HepG2 (cell line): ENCODE data around the gene HLCS. TPM values are rescaled to one million over a fixed set of nuclear protein-coding genes. Genes with fewer than 3 reads are reported as not detected.

ENCODE experiments used
- GPN1 ChIP-seq: sonication (generic); formaldehyde crosslinking; IDR thresholded peaks from 2 replicates; pipeline ENCODE4 v1.5.1; 2020; ENCODE audit warnings: missing genetic modification reagents, borderline replicate concordance
- NR2F2 ChIP-seq: IDR thresholded peaks from 2 replicates; pipeline ENCODE4 v1.6.1; 2012; ENCODE audit warnings: low read depth, inconsistent platforms, borderline replicate concordance
- PLRG1 ChIP-seq: fragments of 450-650 bp; conservative IDR thresholded peaks from 2 replicates; pipeline ENCODE4 v1.6.1; 2016
- RAD51 ChIP-seq: fragments of 450-650 bp; IDR thresholded peaks from 2 replicates; pipeline ENCODE4 v1.6.1; 2016; ENCODE audit warnings: borderline replicate concordance
- RORA ChIP-seq: sonication (generic); formaldehyde crosslinking; IDR thresholded peaks from 2 replicates; pipeline ENCODE4 v1.5.0; 2020; ENCODE audit warnings: mild to moderate bottlenecking, missing genetic modification reagents, moderate library complexity
- TOPORS ChIP-seq: sonication (generic); formaldehyde crosslinking; IDR thresholded peaks from 2 replicates; pipeline ENCODE4 v1.8.0; 2023; ENCODE audit warnings: mild to moderate bottlenecking, missing genetic modification reagents
- ZNF557 ChIP-seq: sonication (generic); formaldehyde crosslinking; IDR thresholded peaks from 2 replicates; pipeline ENCODE4 v1.4.0; 2020; ENCODE audit warnings: missing genetic modification reagents
- polyA plus RNA-seq, 8 experiments: library from polyadenylated mRNA; depleted of rRNA in 3 of 8; stranded (reverse) in 7 of 8; unstranded in 1 of 8; fragments of >200 nt; fragmentation: Illumina TruSeq in 4 of 8; extraction: Trizol in 4 of 8; gene quantifications; 2 replicates each; pipeline versions ENCODE4 v1.2.1 to v1.2.3, GENCODE V29; 2011 to 2016; ENCODE audit warnings: low read depth in 4 of 8, missing spikeins in 1 of 8, mixed read lengths in 1 of 8; ENCODE audit not compliant: insufficient read depth in 1 of 8
- total RNA-seq, 5 experiments: library from RNA; depleted of rRNA; stranded (reverse); fragments of >200 nt; fragmentation: Illumina TruSeq; extraction: Trizol; gene quantifications; 2 replicates each; pipeline ENCODE4 v1.2.3, GENCODE V29; 2016; ENCODE audit warnings: low read depth in 1 of 5
- TF ChIP-seq, protein P1 (sequence below): fragments of 450-650 bp; IDR thresholded peaks from 2 replicates; pipeline ENCODE4 v1.6.1; 2017
- TF ChIP-seq, protein P2 (sequence below): sonication (generic); formaldehyde crosslinking; IDR thresholded peaks from 2 replicates; pipeline ENCODE4 v1.4.0; 2020; ENCODE audit warnings: mild to moderate bottlenecking, missing genetic modification reagents, borderline replicate concordance

HLCS gene
- total and polyA plus RNA-seq, 2 of the 13 experiments (the other 11 are each of a cell fraction or from before 2014, with no cell fraction given), result 7.9 to 12.3 TPM

GRCh38 chr21:36987845-36988244 lies 21.4 kb upstream of the HLCS start (continued):
- TF ChIP-seq NR2F2 (no peak), RAD51 (no peak), RORA (CRISPR knock-in tag) (no peak), GPN1 (CRISPR knock-in tag) (no peak), TOPORS (CRISPR knock-in tag) (no peak), ZNF557 (CRISPR knock-in tag) (no peak), PLRG1 (no peak)
- TF ChIP-seq, protein P1, sequence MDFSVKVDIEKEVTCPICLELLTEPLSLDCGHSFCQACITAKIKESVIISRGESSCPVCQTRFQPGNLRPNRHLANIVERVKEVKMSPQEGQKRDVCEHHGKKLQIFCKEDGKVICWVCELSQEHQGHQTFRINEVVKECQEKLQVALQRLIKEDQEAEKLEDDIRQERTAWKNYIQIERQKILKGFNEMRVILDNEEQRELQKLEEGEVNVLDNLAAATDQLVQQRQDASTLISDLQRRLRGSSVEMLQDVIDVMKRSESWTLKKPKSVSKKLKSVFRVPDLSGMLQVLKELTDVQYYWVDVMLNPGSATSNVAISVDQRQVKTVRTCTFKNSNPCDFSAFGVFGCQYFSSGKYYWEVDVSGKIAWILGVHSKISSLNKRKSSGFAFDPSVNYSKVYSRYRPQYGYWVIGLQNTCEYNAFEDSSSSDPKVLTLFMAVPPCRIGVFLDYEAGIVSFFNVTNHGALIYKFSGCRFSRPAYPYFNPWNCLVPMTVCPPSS, result no peak
- TF ChIP-seq, protein P2, sequence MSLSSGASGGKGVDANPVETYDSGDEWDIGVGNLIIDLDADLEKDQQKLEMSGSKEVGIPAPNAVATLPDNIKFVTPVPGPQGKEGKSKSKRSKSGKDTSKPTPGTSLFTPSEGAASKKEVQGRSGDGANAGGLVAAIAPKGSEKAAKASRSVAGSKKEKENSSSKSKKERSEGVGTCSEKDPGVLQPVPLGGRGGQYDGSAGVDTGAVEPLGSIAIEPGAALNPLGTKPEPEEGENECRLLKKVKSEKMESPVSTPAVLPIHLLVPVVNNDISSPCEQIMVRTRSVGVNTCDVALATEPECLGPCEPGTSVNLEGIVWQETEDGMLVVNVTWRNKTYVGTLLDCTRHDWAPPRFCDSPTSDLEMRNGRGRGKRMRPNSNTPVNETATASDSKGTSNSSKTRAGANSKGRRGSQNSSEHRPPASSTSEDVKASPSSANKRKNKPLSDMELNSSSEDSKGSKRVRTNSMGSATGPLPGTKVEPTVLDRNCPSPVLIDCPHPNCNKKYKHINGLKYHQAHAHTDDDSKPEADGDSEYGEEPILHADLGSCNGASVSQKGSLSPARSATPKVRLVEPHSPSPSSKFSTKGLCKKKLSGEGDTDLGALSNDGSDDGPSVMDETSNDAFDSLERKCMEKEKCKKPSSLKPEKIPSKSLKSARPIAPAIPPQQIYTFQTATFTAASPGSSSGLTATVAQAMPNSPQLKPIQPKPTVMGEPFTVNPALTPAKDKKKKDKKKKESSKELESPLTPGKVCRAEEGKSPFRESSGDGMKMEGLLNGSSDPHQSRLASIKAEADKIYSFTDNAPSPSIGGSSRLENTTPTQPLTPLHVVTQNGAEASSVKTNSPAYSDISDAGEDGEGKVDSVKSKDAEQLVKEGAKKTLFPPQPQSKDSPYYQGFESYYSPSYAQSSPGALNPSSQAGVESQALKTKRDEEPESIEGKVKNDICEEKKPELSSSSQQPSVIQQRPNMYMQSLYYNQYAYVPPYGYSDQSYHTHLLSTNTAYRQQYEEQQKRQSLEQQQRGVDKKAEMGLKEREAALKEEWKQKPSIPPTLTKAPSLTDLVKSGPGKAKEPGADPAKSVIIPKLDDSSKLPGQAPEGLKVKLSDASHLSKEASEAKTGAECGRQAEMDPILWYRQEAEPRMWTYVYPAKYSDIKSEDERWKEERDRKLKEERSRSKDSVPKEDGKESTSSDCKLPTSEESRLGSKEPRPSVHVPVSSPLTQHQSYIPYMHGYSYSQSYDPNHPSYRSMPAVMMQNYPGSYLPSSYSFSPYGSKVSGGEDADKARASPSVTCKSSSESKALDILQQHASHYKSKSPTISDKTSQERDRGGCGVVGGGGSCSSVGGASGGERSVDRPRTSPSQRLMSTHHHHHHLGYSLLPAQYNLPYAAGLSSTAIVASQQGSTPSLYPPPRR (CRISPR knock-in tag), result no peak
